Measurements from ENCODE around the gene MRM2.

DNA sequence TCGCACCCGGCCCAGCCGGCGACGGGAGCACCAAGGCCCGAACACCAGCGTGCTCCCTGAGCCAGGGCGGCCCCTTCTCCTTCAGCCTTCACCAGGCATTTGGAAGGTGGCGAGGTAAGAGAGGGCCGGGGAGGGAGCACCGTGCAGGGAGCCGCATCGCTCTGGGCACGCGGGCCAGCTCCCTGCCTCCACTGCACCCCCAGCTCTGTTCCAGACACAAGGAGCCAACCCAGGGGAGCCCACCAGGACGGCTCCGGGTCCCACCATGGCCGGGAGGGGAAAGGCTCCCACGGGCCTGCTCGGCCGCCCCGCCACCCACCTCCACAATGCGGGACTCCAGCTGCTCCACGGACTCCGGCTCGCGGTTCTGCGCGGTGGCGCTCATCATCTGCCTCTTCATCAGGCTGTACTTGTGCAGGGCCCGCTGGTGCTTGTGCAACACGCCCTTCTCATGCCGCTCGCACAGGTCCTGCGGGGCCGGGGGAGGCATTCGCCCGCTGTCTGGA is 15.1 kb upstream of the MRM2 start:
- TF ChIP-seq, protein P1, sequence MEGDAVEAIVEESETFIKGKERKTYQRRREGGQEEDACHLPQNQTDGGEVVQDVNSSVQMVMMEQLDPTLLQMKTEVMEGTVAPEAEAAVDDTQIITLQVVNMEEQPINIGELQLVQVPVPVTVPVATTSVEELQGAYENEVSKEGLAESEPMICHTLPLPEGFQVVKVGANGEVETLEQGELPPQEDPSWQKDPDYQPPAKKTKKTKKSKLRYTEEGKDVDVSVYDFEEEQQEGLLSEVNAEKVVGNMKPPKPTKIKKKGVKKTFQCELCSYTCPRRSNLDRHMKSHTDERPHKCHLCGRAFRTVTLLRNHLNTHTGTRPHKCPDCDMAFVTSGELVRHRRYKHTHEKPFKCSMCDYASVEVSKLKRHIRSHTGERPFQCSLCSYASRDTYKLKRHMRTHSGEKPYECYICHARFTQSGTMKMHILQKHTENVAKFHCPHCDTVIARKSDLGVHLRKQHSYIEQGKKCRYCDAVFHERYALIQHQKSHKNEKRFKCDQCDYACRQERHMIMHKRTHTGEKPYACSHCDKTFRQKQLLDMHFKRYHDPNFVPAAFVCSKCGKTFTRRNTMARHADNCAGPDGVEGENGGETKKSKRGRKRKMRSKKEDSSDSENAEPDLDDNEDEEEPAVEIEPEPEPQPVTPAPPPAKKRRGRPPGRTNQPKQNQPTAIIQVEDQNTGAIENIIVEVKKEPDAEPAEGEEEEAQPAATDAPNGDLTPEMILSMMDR (IDR thresholded peaks at IDR 0.05), result no peak
- no peak for TF ChIP-seq POLR2A (IDR thresholded peaks at IDR 0.05)

All from right lobe of liver (tissue), 4 donors.